H1 (cell line): ENCODE data around the gene CCDC12. TPM values are rescaled to one million over a fixed set of nuclear protein-coding genes. Genes with fewer than 3 reads are reported as not detected.

ENCODE experiments used
- BACH1 ChIP-seq: IDR thresholded peaks from 2 replicates; pipeline ENCODE4 v1.6.1; 2012; ENCODE audit warnings: low read length, improper control_type of control experiment
- CBX5 ChIP-seq: fragments of 300-800, 300-1000 bp; sonication (generic); IDR thresholded peaks from 2 replicates; pipeline ENCODE4 v1.7.1; 2016; ENCODE audit warnings: antibody characterized with exemption, low read length, low read depth
- CREB1 ChIP-seq: IDR thresholded peaks from 2 replicates; pipeline ENCODE4 v1.6.1; 2012; ENCODE audit warnings: inconsistent platforms
- GABPA ChIP-seq: IDR thresholded peaks from 2 replicates; pipeline ENCODE4 v1.6.1; 2011; ENCODE audit warnings: mild to moderate bottlenecking, low read length, moderate library complexity, borderline replicate concordance; ENCODE audit not compliant: insufficient read depth
- RNF2 ChIP-seq: fragments of 200-900, 300-1000 bp; sonication (generic); IDR thresholded peaks from 2 replicates; pipeline ENCODE4 v1.7.1; 2016; ENCODE audit warnings: borderline replicate concordance, low read depth, mild to moderate bottlenecking, antibody characterized with exemption, low read length; ENCODE audit not compliant: poor library complexity, severe bottlenecking; ENCODE audit errors: missing control alignments
- SIX5 ChIP-seq: IDR thresholded peaks from 2 replicates; pipeline ENCODE4 v1.6.1; 2011; ENCODE audit warnings: mild to moderate bottlenecking, low read depth, low read length
- USF2 ChIP-seq: IDR thresholded peaks from 2 replicates; pipeline ENCODE4 v1.6.1; 2011; ENCODE audit warnings: low read length, improper control_type of control experiment
- polyA plus RNA-seq, 7 experiments: library from polyadenylated mRNA; depleted of rRNA in 3 of 7; stranded (reverse) in 5 of 7; unstranded in 2 of 7; fragments of >200 nt in 5 of 7; fragments of 200-250 nt in 2 of 7; gene quantifications; 1 replicate in 5 of 7; 2 replicates in 1 of 7; 4 replicates in 1 of 7; pipeline versions ENCODE4 v1.2.1 to v1.2.3, GENCODE V29; 2011 to 2013; ENCODE audit warnings: missing spikeins in 2 of 7, mixed read lengths in 2 of 7
- total RNA-seq: library from RNA; stranded (reverse); fragmentation: NEBNext Ultra II Directional; extraction: Animal tissue kit (Norgen Biotek cat#: 25700); gene quantifications from 2 replicates; pipeline ENCODE4 v1.2.1, GENCODE V29; 2021
- TF ChIP-seq, protein P1 (sequence below): IDR thresholded peaks from 2 replicates; pipeline ENCODE4 v1.6.1; 2012; ENCODE audit warnings: inconsistent platforms

Gene CCDC12
- total and polyA plus RNA-seq, 2 of the 8 experiments (the other 6 are each of a cell fraction or from before 2014, with no cell fraction given), result 29.5 to 41.3 TPM

- TF ChIP-seq USF2 (no peak), BACH1 (0 out of 2 replicates have a peak, but pooled peaks have one; percentile 52), GABPA (no peak), SIX5 (no peak), CBX5 (no peak), RNF2 (no peak), CREB1 (no peak)
- TF ChIP-seq, protein P1, sequence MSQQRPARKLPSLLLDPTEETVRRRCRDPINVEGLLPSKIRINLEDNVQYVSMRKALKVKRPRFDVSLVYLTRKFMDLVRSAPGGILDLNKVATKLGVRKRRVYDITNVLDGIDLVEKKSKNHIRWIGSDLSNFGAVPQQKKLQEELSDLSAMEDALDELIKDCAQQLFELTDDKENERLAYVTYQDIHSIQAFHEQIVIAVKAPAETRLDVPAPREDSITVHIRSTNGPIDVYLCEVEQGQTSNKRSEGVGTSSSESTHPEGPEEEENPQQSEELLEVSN, result no peak
Observed at GRCh38 chr3:46935168-46935858, 41.2 kb downstream of the CCDC12 start (continued).
